HG02642 (cell line): ENCODE data around the gene PLET1.

Source experiments
- ATAC-seq: cut with Tn5 transposase; IDR thresholded peaks from one replicate; pipeline ENCODE4 v1.9.1; 2021; ENCODE audit warnings: mild to moderate bottlenecking; ENCODE audit not compliant: unreplicated experiment, poor library complexity

Gene PLET1, protein sequence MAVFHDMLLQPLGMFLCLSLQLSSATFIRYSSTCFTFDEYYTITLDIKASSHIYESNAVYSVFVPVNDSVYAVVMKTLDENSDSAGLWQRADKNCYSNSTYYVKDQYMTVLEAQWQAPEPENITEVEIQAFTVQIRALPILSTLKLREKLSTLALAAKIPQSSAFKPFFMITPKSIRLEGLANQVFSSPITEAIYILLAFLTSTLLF

DNA sequence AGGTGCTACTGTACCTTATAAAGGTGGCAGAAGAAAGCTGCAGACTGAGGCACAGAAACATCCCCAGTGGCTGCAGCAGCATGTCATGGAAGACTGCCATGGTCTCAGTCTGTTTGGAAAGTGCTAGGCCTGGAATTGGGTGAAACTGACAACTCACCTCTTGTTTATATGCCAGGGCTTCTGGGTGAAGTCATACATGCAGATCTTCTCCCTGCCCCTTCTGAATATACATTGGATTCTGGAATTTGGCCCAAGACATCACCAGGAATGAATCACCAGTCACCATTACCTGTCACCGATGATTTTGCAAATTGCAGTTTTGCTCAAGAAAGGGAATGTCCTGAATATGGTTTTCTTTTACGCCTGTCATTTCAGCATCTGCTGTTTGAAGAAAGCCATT, at the start of gene PLET1:
Gene PLET1, minus strand, starts transcription at position 371 of the 400 bp plus-strand sequence. Its CDS starts 271 bp downstream, at position 100.
- ATAC-seq, result no peak

DNA sequence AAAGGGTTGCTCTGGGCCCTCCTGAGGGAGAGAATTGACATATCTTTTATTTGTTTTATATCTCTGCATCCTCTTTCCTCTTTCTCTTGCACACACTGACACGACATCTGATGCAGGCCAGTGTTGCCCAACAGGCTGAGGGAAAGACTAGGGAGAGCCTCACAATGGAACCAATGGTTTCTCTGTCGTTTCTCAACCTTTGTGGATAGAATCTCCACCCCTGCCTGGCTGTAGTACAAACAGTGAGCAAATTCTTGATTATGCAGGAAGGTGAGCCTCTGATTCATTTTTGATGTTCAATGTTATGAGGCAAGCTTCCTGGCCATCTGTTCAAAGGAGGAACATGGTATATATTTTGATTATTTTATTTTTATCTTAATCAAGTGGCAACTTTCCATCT, 49.8 kb upstream of the PLET1 start:
- ATAC-seq, result no peak

DNA sequence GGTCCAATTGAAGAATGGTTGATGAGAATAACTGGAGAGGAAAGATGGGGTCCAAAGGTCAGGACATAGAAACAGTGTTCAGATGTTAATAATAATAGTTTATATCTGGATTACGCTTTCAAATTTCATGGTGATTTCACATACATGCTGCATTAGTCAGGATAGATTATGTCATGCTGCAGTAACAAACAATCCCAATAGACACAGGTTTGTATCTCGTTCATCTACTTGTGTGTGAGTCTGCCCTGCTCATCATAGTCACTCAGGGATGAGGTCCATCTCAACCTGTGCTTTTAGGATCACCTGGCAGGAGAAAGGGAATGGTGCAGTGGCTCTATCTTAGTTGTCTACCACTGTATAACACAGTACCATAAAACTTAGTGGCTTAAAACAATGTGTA, 48.0 kb upstream of the PLET1 start:
- ATAC-seq, result no peak

DNA sequence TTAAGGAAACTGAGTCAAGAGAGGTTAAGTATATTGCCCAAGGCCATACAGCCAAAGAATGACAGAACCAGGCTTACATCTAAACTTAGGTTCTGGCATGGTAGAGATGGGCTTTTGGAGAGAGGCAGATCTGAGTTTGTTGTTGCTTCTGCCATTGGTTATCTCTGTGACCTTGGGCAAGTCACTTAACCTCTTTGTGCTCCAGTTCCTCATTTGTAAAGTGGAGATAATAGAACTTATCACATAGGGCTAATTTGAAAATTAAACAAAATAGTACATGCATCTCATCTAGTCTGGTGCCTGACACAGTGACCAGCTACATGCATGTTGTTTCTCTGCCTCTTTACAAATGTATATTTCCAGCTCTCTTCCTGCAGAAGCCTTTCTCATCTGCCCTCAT, 47.0 kb upstream of the PLET1 start:
- no peak for ATAC-seq

DNA sequence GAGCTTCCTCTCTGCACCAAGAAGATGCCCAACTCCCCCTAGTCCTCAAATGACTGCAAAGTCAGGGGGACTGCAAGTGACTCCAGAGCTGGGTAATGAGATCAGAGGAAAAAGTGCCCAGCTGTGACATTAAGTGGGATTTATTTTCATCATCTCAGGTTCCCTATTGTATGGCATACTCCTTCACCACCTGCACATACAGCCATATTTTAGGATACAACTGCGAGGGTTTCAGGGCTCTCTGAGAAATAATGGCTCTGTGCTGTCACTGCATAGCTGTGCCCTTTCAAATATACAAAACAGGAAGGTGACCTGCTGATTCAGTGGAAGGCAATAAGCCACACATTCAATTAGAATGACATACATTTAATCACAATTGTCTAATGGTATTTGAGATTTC, 45.6 kb upstream of the PLET1 start:
- no peak for ATAC-seq

DNA sequence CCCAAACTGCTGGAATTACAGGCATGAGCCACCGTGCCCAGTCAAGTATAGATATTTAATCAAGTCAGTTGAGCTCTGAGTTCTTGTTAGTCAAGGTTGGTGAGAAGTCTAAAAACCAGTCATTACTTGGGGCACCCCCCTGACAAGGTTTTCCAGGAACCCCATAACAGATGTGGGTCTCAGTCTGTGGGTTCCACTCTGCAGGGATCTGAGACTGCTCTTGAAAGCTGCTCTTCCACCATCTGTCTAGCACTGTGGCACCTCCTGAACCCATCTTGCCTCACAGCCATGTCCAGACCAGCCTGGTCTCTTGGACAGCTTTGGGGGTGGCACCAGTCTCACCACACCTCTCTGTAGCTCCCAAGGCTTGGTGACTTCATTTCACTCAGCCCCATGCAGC, 44.3 kb upstream of the PLET1 start:
- ATAC-seq, result no peak

DNA sequence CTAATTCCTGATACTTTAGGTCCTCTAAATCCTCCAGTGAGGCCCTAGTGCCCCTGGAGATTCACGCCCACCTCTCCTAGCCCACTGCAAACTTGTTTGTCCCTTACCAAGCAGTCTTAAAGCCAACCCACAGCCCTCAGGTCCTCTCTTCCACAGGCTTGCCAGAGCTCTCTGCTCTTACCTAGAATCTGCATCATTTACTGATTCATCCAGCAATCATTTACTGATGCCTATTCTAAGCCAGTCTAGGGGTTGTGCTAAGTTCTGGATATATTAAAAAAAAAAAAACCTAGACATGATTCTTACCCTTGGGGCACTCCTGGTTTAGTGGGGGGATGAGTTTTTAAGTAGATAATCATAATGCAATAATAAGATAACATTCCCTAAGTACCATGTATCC, 43.0 kb upstream of the PLET1 start:
- ATAC-seq, result no peak

DNA sequence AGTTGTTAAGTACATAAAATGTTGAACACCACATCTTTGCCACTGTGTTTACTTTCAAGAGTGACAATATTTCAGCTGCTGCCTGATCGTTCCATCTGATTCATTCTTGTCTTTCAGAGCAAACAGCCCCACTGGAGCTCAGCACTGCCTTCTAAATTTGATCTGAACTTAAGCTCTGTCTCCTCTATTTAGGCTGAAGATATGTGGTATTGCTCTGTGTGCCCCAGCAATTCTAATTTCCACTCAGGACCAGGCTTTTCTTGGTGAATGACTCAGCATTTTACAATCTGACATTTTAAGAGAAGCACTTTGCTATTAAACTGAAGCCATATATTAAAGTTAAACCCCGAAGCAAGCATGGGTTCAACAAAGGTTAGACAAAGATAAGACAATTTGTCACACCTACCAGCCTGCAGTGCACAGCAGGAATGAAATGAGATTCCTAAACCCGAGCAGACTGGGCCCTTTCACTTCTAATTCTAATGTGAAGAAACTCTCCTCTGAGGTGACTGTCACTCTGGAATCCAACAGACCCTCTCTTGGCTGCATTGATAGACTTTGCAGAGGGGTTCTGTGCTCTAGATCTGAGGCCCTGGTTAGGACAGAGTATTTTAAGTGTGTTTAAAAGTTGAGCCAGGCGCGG, 41.7 kb upstream of the PLET1 start:
- no peak for ATAC-seq

DNA sequence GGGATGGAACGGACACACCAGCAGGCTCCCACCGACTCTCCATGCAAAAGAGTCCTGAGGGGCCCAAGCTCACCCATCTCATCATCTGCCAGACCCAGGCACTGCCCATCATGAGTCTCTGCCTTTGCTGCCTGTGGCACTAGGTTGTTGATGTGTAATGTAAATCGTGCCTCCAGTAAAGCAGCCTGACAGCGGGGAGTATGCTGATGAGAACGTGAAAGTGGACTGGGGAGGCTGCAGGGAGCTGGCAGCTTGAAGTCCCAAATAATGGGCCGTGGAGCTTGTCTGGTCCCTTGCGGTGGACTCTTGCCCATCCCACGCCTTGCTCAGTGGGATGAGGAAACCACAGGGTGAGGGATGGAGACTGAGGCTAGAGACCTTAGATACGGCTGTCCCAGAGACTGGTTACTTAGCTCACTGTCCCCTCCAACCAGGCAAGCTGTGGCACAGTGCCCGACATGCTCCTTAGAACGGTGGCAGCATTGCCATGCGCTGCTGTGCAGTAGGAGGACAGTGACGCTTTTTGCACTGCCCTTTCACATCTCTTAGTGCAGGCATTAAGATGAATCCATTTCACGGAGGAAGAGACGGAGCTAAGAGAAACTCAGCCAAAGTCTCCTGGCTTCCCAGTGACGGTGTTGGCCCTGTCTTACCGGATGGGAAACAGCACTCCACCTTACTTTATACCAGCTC, 39.6 kb upstream of the PLET1 start:
- no peak for ATAC-seq

DNA sequence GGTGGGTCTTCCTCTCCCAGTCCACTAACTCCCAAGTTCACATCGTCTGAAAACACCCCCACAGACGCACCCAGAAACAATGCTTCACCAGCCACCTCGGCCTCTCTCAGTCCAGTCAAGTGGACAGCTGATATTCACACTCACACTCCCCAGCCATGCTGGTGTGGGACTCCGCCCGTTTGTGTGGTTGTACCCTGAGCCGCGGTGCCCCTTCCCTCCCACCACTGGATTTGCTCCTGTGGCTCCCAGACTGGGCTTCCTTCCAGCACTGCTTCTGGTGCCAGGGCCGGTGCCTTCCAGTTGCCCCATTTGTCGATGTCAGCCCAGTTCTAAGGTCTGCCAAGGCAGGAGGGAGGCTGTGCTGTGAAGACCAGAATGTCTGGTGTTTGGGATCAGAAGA, 37.9 kb upstream of the PLET1 start:
- no peak for ATAC-seq

DNA sequence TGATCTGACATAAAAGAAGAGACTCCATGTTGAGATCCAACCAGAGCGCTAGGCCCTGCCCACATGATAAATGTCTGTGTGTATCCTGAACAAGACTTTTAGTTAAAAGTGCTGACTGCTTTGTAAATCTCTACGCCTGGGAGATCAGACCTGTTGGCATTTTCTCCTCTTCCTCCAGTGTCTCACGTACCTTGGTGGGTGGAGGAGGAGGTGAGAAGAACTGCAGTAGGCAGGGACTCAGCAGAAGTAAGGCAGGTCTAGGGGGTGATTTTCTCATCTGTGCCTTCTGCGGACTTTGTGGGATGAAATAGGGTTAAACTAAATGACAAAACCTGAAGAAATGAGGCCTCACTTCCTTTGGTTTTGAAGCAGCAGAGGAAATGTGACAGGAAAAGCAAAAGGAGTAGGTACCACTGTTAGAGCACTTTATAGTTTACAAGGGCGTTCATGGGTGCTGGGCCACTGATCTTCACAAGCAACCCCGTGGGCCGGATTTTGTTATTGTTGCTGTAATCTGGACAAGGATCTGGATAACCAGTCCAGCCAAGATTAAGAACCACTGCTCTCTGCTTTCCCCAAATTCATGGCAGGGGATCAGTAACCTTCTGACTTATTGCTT, 36.7 kb upstream of the PLET1 start:
- no peak for ATAC-seq

DNA sequence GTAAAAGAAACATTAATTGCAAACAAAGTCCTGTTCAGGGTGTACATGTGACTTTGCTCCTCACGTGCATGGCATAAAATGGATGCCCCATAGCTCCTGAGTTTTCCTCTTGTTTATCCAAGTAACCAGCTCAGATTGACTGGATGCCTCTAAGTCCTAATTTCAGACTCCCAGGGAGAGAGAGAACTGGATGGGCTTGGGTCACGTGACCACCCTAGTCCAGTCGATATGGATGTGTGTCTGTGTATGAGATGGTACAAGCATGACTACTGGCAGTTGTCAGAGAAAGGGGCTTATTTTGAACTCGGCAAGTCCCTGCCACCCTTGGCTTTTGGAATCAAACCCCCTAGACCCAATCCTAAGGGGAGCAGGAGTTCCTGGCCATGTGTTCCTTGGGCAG, 35.4 kb upstream of the PLET1 start:
- ATAC-seq, result no peak

DNA sequence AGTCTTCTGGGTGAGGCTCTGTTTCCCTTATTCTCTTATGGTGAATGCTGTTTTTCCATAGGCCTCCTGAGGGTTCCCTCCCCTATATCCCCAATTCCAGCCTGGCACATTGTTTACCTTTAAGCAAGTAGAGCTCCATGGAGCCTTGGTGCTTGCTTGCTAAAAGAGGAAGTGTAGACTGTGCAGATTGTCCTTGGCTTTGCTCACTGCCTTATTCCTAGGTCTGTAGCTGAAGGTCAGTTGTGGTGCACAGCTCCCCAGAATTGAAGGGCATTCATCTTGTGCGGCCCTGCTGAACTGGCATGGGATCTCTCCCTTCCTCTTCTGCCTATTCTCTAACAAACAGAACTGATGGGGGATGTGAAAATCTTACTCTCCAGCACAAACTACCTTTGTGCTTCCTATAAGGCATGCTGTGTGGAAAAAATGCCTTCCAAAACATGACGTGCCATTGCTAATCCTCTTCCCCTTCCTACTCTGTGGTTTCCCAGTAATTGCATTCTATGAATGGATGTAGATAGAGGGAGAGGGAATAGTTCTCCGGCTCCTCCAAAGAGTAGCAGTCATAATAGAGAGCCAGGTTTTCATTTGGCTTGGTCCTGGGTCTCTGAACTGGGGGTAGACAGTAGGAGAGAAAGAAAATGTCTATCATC, 34.2 kb upstream of the PLET1 start:
- no peak for ATAC-seq

DNA sequence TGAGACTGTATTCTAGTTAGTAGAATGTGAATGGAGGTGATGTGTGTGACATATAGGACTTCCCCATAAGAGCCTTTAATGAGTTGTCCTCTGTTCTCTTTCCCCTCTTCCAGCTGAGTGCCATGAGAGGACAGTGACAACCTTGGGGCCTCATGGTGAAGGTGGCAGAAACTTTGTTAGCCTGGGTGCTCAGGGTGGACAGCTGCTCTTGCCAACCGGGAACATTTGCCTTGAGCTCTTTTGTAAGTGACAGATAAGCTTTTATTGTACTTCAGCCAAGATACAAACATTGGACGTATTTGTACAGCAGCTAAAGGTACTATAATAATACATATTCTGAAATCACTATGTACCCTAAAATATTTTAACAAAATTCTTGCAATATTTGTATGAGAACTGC, 33.0 kb upstream of the PLET1 start:
- ATAC-seq, result no peak

DNA sequence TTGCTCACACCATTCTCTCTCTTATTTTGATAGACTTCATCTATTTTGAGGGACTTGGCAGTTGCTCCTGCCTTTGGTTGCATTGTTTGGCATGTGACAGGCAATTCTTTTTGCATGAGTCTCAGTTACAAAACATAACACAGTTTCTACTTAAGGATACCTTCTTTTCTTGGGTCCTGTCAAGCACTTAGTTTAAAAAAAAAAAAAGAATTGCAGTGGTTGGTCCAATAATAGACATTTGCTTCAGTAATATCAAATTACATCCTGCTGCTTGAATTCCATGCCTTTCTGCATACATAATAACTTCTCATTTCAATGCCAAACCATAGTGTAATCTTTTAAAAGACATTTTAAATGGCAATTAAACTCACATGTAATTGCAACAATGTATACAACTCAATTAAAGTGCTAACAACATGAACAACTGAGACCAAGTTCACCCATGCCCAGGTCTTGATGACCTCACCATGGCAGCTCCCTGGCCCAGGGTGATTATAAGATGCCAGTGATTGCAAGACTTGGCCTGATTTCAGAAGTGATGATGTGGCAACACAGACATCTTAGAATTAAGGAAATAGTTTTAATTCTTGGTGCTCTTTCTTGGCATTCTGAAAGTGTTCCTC, 32.2 kb upstream of the PLET1 start:
- no peak for ATAC-seq

DNA sequence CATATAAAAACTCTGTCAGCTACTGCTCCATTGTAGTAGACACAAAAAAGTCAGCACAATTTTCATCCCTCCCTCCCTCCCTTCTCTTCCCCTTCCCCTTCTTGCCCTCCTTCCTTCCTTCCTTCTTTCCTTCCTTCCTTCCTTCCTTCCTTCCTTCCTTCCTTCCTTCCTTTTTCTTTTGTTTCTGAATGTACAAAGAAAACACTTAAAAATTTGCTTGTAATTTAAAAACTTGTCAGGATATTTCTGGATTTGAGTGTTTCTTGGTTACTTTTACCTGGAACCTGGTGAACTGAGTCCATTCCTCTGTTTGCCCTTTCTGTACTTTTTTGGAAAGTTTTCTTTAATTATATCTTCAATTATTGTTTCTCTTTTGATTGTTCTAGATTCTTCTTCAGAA, 31.5 kb upstream of the PLET1 start:
- ATAC-seq, result no peak

DNA sequence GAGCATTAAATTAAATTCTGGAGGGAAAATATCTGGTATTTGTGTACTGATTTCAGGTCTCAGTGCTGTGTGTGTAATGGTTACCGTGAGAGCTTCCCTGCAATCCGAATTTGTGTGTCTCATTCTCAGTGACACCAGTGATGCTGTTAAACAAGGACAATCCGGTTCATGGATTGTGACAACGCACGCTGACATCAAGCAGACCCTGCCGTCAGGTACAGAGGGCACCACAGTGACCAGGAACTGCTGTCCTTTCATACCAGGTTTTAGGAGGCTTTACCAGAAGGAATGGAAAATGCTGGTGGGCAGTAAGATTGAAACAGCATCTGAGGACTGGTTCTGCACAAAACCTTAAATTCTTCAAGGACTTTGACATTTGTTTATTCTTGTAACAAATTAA, 30.5 kb upstream of the PLET1 start:
- no peak for ATAC-seq

DNA sequence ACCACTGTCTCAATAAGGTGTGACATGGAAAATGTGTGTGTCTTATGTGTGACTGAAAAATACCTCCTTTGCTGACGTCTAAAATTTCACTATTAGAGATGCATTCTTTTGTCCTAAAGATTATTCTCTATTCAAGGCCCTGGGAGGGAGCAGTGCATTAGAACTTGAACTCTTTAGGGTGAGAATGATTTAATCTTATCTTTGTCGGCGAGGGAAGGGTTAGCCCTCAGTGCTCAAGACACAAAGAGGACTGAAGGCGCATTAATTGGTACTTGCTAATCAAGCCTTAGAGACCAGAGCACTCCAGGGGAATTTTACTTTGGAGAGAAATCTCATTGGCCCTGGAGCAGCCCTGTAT, 29.8 kb upstream of the PLET1 start:
- ATAC-seq, result no peak

DNA sequence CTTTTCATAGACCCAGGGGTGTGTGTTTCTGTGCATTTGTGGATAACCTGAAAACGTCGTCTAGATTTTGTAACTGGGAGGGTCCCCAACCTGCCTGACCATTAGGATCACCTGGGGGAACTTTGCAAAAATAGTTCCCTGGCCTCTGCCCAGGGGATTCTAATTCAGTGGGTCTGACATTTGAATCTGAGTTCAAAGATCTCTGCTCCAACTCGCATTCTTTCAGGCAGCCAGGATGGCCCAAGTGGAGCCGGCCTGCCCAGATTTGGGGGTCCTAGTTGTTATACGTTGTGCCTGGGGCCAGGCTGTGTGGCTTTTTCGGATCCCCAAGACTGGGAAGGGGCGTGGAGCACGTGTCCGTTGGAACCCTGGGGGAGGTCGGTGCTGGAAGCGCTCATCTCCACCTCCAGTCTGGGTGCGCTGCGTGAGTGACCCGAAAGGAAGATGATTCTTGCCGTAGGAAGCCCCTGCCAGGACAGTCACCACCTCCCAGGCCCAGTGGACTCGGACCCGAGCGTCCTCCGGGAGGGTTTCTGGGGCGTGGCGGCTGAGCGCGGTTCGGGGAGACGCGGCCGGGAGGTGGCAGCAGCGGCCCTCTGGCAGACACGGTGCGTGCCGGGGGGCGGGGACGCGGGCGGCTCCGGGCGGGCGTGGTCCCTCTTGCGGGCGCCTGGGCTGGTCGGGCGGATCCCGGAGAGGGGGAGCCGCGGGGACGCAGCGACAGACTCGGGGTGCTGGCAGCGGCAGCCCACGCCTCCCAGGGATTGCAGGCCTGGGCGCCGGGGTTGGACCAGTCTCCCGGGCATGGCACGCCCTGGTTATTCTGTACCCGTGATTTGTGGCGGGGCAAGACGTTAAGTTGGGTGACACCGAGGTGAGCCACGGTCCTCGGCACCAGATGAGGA, 29.2 kb upstream of the PLET1 start:
- ATAC-seq, result peak; percentile 99

DNA sequence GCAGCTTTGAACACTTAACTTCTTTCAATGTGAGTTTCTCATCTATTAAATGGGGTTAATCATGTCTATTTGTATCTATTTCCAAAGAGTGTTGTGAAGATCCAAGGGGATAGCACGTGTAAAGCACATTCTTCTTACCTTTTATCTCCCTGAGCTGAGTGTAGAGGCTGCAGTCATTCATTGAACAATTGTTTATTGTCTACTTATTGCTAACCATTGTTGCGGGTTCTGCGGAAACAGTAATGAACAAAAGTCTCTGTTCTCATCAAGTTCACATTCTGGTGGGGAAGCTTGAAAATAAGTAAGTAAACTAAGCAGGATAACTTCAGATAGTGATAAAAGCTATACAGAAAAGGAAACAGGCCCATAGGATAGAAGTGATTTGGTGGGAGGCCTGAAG, 27.4 kb upstream of the PLET1 start:
- no peak for ATAC-seq
